Measurements from ENCODE around the gene CUL5. TPM values are rescaled to one million over a fixed set of nuclear protein-coding genes. Genes with fewer than 3 reads are reported as not detected.
A peak's percentile ranks its signal among the peaks of the same experiment; 100 is the strongest.

CUL5 gene
- 10 to 100 TPM; 32.3 to 59.7 (median 39.2) TPM for total RNA-seq
- polyA plus RNA-seq = 10 to 100 TPM; 38.3 to 40.7 TPM
- total RNA-seq = 44.2 reads per million, percentile 68 among the genes with 10 or more reads in this experiment

DNA sequence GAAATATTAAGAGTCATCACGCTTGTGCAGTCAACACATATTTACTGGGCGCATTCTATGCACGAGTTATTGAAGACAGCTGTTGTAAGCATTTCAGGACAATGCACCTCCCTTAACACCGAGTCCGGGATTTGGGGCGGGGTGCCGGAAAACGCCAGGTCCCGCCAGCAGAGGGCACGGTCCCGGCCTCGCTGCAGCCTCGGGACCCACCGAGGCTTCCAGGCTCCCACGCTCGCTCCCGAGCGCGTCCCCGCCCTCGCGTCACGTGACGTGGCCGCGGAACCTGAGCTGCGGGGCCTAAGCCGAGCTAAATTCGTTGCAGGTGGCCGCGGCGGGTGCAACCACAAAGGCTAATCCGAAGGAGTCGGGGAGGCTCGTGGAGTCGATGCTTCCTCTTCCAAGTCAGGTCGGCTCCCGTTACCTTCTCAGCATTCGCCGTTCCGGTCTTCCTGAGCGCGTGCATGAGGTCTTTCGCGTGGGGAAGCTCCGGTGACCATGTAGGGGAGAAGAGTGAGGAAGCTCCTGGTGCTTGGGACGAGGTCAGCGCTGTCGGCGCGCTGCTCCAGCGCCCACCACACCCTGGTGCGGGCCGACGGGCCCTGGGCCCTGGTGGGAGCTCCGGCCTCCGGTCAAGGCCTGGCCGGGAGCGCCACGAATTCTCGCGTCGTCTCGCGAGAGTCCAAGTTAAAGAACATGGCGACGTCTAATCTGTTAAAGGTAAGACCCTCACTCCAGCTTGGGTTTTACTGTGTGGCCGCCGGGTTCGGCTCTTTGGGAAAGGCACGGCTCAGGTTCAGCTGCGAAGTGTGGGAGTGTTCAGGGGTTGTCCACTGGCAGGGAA is at the start of gene CUL5:
Gene CUL5, plus strand, starts transcription at position 243 of the 841 bp plus-strand sequence. Its CDS starts 451 bp downstream, at position 694.
- no peaks in the 10 kb centered on the region for H3K9me3 Mint-ChIP-seq
- Histone ChIP-seq H3K9me3 (ENCODE audit: control insufficient read depth in 2 of 3, low read length in 3 of 3) (no peaks in the 10 kb centered on the region), H3K27ac (ENCODE audit: low read depth, low read length) (peak within 1 kb of the TSS; percentile 94), H3K4me3 (ENCODE audit: low read length) (peak within 1 kb of the TSS; percentile 94), H3K36me3 (ENCODE audit: control insufficient read depth in 2 of 3, insufficient read depth in 3 of 3, low read length in 3 of 3) (peaks cover 0 to 9% (median 0%) of the 10 kb centered on the region in 3 experiments), H3K4me1 (ENCODE audit: control insufficient read depth in 2 of 2, insufficient read depth in 2 of 2, low read length in 2 of 2) (peaks cover 15 to 25% of the 10 kb centered on the region in 2 donors), H3K27me3 (ENCODE audit: control insufficient read depth in 2 of 2, insufficient read depth in 2 of 2, low read length in 2 of 2) (no peaks in the 10 kb centered on the region)
- H3K27me3 Mint-ChIP-seq = no peaks in the 10 kb centered on the region
- peaks cover 7 to 18% (median 12%) of the 10 kb centered on the region in 7 donors for H3K4me1 Mint-ChIP-seq
- intact Hi-C loops (cut with micrococcal nuclease) = loop anchor here (1.0 to 5.0 kb wide), 18 partner anchors 62 to 1986 kb away; partner anchors contain the start of genes ACAT1 (in 2 of the 2), ATM (in 2 of the 2), C11orf65 (in 2 of the 2) and CWF19L2 (in 2 of the 2)
- ChIA-PET CTCF (interaction anchor here (0.6 to 1.5 kb wide), 6 partner anchors 9 to 655 kb away, joined by 3 to 7 read pairs (median 3); partner anchors contain the start of gene DDX10), POLR2A (interaction anchor here (0.6 to 1.7 kb wide), 8 partner anchors 9 to 656 kb away, joined by 3 to 10 read pairs (median 3); partner anchors contain the start of genes C11orf65, CWF19L2 and DDX10)
- peaks cover 0 to 3% (median 0%) of the 10 kb centered on the region in 5 donors for H3K36me3 Mint-ChIP-seq
- ATAC-seq (peak; percentile 94), DNase-seq (peak; percentile 84 to 94 (median 90))
- peak within 1 kb of the TSS in 9 of 10 donors; percentile 89 to 100 (median 99) for H3K4me3 Mint-ChIP-seq
- peak within 1 kb of the TSS; percentile 94 to 99 (median 96) for H3K27ac Mint-ChIP-seq

DNA sequence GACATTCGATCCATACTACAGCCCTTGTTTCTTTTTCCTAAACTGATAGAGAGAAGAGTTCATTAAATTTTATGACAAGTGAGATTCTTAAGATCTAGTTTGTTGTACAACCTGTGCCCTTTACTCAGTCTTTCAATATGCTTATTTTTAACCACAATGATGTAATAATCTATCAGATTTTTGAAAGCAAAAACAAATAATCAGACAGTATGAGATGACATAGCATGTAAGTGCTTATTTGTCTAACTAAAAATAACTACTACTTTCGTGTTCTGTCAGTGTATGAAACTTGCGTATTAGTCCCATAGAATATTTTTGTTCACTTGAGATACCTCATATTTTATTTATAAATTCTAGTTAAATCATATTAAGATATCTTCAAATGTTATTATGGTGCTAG is 47.2 kb upstream of the CUL5 start:
- Mint-ChIP-seq H3K27ac (no peak overlapping the region), H3K4me1 (peaks cover 0 to 7% (median 0%) of the 10 kb centered on the region in 7 donors), H3K36me3 (no peaks in the 10 kb centered on the region), H3K27me3 (peaks cover 7 to 21% (median 11%) of the 10 kb centered on the region in 5 donors), H3K9me3 (no peaks in the 10 kb centered on the region), H3K4me3 (no peak overlapping the region)
- Histone ChIP-seq H3K4me3 (ENCODE audit: low read length) (no peak overlapping the region), H3K9me3 (ENCODE audit: control insufficient read depth in 2 of 3, low read length in 3 of 3) (no peaks in the 10 kb centered on the region), H3K36me3 (ENCODE audit: control insufficient read depth in 2 of 3, insufficient read depth in 3 of 3, low read length in 3 of 3) (no peaks in the 10 kb centered on the region), H3K4me1 (ENCODE audit: control insufficient read depth in 2 of 2, insufficient read depth in 2 of 2, low read length in 2 of 2) (no peaks in the 10 kb centered on the region), H3K27ac (ENCODE audit: low read depth, low read length) (no peak overlapping the region), H3K27me3 (ENCODE audit: control insufficient read depth in 2 of 2, insufficient read depth in 2 of 2, low read length in 2 of 2) (no peaks in the 10 kb centered on the region)
- ChIA-PET CTCF (no interaction called here), POLR2A (no interaction called here)
- DNase-seq (no peak), ATAC-seq (no peak)
- intact Hi-C loops (cut with micrococcal nuclease) = no loop called here

DNA sequence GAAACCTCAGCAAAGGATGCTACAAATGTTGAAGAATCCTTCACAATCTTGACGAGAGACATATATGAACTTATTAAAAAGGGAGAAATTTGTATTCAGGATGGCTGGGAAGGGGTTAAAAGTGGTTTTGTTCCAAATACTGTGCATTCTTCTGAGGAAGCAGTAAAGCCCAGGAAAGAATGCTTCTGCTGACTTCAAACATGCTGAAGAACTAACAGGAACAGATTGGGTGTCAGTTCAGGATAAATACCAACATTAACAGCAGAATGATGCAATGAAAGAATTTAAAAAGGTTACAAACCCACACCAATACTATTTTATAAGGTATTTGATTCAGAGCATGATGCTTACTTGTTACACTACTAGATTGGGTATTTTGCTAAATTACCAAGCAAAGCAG is 46.5 kb upstream of the CUL5 start:
- Histone ChIP-seq H3K27me3 (ENCODE audit: control insufficient read depth in 2 of 2, insufficient read depth in 2 of 2, low read length in 2 of 2) (no peaks in the 10 kb centered on the region), H3K4me3 (ENCODE audit: low read length) (no peak overlapping the region), H3K4me1 (ENCODE audit: control insufficient read depth in 2 of 2, insufficient read depth in 2 of 2, low read length in 2 of 2) (no peaks in the 10 kb centered on the region), H3K9me3 (ENCODE audit: control insufficient read depth in 2 of 3, low read length in 3 of 3) (no peaks in the 10 kb centered on the region), H3K27ac (ENCODE audit: low read depth, low read length) (no peak overlapping the region), H3K36me3 (ENCODE audit: control insufficient read depth in 2 of 3, insufficient read depth in 3 of 3, low read length in 3 of 3) (no peaks in the 10 kb centered on the region)
- no peak for ATAC-seq
- Mint-ChIP-seq H3K27ac (no peak overlapping the region), H3K4me3 (no peak overlapping the region), H3K36me3 (no peaks in the 10 kb centered on the region), H3K4me1 (peaks cover 0 to 3% (median 0%) of the 10 kb centered on the region in 7 donors), H3K9me3 (no peaks in the 10 kb centered on the region), H3K27me3 (peaks cover 0 to 15% (median 10%) of the 10 kb centered on the region in 5 donors)
- POLR2A ChIA-PET = no interaction called here
- no peak for DNase-seq
- intact Hi-C loops (cut with micrococcal nuclease) = no loop called here
- CTCF ChIA-PET = no interaction called here

DNA sequence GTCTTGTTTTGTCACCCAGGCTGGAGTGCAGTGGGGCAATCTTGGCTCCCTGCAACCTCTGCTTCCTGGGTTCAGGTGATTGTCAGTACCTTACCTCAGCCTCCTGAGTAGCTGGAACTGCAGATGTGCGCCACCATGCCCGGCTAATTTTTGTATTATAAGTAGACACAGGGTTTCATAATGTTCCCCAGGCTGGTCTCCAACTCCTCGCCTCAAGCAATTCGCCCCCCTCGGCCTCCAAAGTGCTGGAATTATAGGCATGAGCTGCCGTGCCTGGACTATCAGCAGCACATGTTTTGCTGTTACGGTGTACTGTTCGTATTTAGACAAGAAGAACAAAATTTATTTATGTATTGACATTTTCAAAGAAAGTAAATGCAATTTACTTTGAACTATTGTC is 45.6 kb upstream of the CUL5 start:
- Mint-ChIP-seq H3K36me3 (no peaks in the 10 kb centered on the region), H3K4me1 (no peaks in the 10 kb centered on the region), H3K9me3 (no peaks in the 10 kb centered on the region), H3K4me3 (no peak overlapping the region), H3K27me3 (peaks cover 0 to 14% (median 8%) of the 10 kb centered on the region in 5 donors), H3K27ac (no peak overlapping the region)
- Histone ChIP-seq H3K36me3 (ENCODE audit: control insufficient read depth in 2 of 3, insufficient read depth in 3 of 3, low read length in 3 of 3) (no peaks in the 10 kb centered on the region), H3K27ac (ENCODE audit: low read depth, low read length) (no peak overlapping the region), H3K4me3 (ENCODE audit: low read length) (no peak overlapping the region), H3K9me3 (ENCODE audit: control insufficient read depth in 2 of 3, low read length in 3 of 3) (no peaks in the 10 kb centered on the region), H3K27me3 (ENCODE audit: control insufficient read depth in 2 of 2, insufficient read depth in 2 of 2, low read length in 2 of 2) (no peaks in the 10 kb centered on the region), H3K4me1 (ENCODE audit: control insufficient read depth in 2 of 2, insufficient read depth in 2 of 2, low read length in 2 of 2) (no peaks in the 10 kb centered on the region)
- POLR2A ChIA-PET = no interaction called here
- ATAC-seq = no peak
- no peak for DNase-seq
- intact Hi-C loops (cut with micrococcal nuclease) = no loop called here
- CTCF ChIA-PET = no interaction called here

DNA sequence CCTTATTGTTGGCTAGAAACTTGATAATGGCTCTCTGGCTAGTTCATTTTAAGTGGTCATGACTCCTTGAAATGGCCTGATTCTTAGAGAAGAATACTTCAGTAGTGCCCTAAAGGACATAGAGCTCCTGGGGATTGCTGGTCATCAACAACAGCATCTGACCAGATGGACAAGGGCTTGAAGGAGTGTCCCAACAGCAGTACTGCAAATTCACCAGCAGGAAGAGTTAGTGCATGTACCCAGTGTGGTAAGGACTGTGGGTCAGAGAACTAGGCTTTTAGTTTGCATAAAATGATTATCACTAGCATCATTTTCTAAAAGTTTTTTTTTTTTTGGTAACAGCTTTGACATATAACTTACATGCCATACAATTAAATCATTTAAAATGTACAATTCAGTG is 39.5 kb upstream of the CUL5 start:
- Histone ChIP-seq H3K27ac (ENCODE audit: low read depth, low read length) (no peak overlapping the region), H3K4me1 (ENCODE audit: control insufficient read depth in 2 of 2, insufficient read depth in 2 of 2, low read length in 2 of 2) (no peaks in the 10 kb centered on the region), H3K9me3 (ENCODE audit: control insufficient read depth in 2 of 3, low read length in 3 of 3) (no peaks in the 10 kb centered on the region), H3K36me3 (ENCODE audit: control insufficient read depth in 2 of 3, insufficient read depth in 3 of 3, low read length in 3 of 3) (no peaks in the 10 kb centered on the region), H3K4me3 (ENCODE audit: low read length) (no peak overlapping the region), H3K27me3 (ENCODE audit: control insufficient read depth in 2 of 2, insufficient read depth in 2 of 2, low read length in 2 of 2) (no peaks in the 10 kb centered on the region)
- ChIA-PET POLR2A (no interaction called here), CTCF (no interaction called here)
- H3K27me3 Mint-ChIP-seq = peaks cover 0 to 11% (median 7%) of the 10 kb centered on the region in 5 donors
- no peak overlapping the region for H3K27ac Mint-ChIP-seq
- ATAC-seq = no peak
- intact Hi-C loops (cut with micrococcal nuclease) = no loop called here
- peaks cover 0 to 2% (median 0%) of the 10 kb centered on the region in 11 donors for H3K9me3 Mint-ChIP-seq
- H3K4me1 Mint-ChIP-seq = no peaks in the 10 kb centered on the region
- H3K36me3 Mint-ChIP-seq = no peaks in the 10 kb centered on the region
- H3K4me3 Mint-ChIP-seq = no peak overlapping the region
- DNase-seq = no peak

DNA sequence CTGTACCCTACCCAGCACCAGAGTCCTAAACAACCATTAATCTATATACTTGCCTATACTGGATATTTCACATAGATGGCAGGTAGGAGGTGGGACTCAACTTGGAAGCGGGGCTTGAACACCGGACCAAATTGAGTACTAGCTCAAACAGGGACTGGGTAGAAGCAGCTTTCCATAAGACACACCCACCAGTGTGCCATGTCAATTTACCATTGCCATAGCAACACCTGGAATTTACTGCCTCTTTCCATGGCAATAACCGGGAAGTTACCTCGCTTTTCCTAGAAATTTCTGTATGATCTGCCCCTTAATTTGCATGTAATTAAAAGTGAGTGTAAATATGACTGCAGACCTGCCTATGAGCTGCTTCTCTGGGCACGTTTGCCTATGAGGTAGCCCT is 38.6 kb upstream of the CUL5 start:
- no peaks in the 10 kb centered on the region for H3K36me3 Mint-ChIP-seq
- CTCF ChIA-PET = no interaction called here
- no peaks in the 10 kb centered on the region for H3K9me3 ChIP-seq (ENCODE audit: control insufficient read depth in 2 of 3, low read length in 3 of 3)

More for the DNA sequence above, 38.6 kb upstream of the CUL5 start:
- ATAC-seq (no peak), DNase-seq (no peak)
- intact Hi-C loops (cut with micrococcal nuclease) = no loop called here
- H3K9me3 Mint-ChIP-seq = peaks cover 0 to 2% (median 0%) of the 10 kb centered on the region in 11 donors
- POLR2A ChIA-PET = no interaction called here
- Histone ChIP-seq H3K27me3 (ENCODE audit: control insufficient read depth in 2 of 2, insufficient read depth in 2 of 2, low read length in 2 of 2) (no peaks in the 10 kb centered on the region), H3K36me3 (ENCODE audit: control insufficient read depth in 2 of 3, insufficient read depth in 3 of 3, low read length in 3 of 3) (no peaks in the 10 kb centered on the region), H3K4me3 (ENCODE audit: low read length) (no peak overlapping the region), H3K4me1 (ENCODE audit: control insufficient read depth in 2 of 2, insufficient read depth in 2 of 2, low read length in 2 of 2) (no peaks in the 10 kb centered on the region), H3K27ac (ENCODE audit: low read depth, low read length) (no peak overlapping the region)
- H3K4me3 Mint-ChIP-seq = no peak overlapping the region
- H3K27ac Mint-ChIP-seq = no peak overlapping the region
- no peaks in the 10 kb centered on the region for H3K4me1 Mint-ChIP-seq
- H3K27me3 Mint-ChIP-seq = peaks cover 0 to 11% (median 7%) of the 10 kb centered on the region in 5 donors

Measured in naive thymus-derived CD4-positive, alpha-beta T cell (primary cell).